ENCODE measurements around the gene SLC7A6. TPM values are rescaled to one million over a fixed set of nuclear protein-coding genes. Genes with fewer than 3 reads are reported as not detected.

SLC7A6 gene
- total and polyA plus RNA-seq, 9 donors = 6.0 to 11.2 (median 7.5) TPM

GRCh38 chr16:68234188-68235107, 29.9 kb upstream of the SLC7A6 start:
- H3K9me3 ChIP-seq (replicated peaks; ENCODE audit: control insufficient read depth, low read depth, low read length) = no peaks in the 10 kb centered on the region
- H3K4me1 ChIP-seq (ENCODE audit: control insufficient read depth, insufficient read depth, low read length) = peaks cover 28% of the 10 kb centered on the region
- H3K36me3 ChIP-seq (ENCODE audit: control insufficient read depth, insufficient read depth, low read length) = peaks cover 17% of the 10 kb centered on the region
- H3K4me3 ChIP-seq (ENCODE audit: low read length) = no peak overlapping the region
- H3K27ac ChIP-seq (ENCODE audit: low read length) = no peak overlapping the region
- peaks cover 35% of the 10 kb centered on the region for H3K27me3 ChIP-seq (ENCODE audit: control insufficient read depth, insufficient read depth, low read length)
- peak; percentile 36 for DNase-seq
- WGBS (ENCODE audit: insufficient coverage) = 57% methylated on average over 5 of the region's 13 CpGs

DNA sequence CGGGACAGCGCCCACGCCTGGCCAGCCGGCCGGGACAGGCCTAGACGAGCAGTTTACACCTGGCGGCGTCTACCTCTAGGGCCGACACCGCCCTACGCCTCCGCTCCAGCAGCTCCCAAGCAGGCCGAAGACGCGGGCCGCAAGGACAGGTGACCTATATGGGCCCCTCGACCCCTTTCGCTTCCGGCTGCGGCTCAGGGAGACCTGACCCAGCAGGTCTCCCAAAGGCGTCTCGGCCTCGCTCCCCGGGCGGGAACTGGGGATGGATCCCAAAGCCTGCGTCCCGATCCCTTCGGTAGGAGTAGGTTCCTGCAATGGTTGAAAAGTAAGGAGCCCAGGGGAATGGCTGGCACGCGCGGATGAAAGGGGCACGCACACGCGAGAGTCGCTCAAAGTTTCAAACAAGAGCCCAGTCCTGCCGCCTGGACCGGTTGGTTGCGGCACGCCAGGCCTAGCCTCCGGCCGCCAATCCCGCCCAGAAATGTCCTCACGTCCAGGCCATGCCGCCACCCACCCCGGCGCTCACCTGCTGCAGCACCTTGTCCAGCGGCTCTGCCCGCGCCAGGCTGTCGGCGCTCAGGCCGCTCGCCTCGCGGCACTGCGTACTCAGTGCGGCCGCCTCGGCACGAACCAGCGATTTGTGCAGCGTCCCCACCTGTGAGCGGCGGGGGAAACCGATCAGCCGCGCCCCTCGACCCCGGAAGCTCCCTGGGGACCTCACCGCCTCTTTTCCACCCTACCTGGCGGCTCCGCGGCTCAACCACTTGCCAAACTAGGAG, 29.0 kb upstream of the SLC7A6 start:
- peaks cover 35% of the 10 kb centered on the region for H3K4me1 ChIP-seq (ENCODE audit: control insufficient read depth, insufficient read depth, low read length)
- peaks cover 38% of the 10 kb centered on the region for H3K27me3 ChIP-seq (ENCODE audit: control insufficient read depth, insufficient read depth, low read length)
- peaks cover 12% of the 10 kb centered on the region for H3K36me3 ChIP-seq (ENCODE audit: control insufficient read depth, insufficient read depth, low read length)
- no peak overlapping the region for H3K27ac ChIP-seq (ENCODE audit: low read length)
- 16% methylated on average over 73 of the region's 73 CpGs for WGBS (ENCODE audit: insufficient coverage)
- H3K4me3 ChIP-seq (ENCODE audit: low read length) = no peak overlapping the region
- no peaks in the 10 kb centered on the region for H3K9me3 ChIP-seq (replicated peaks; ENCODE audit: control insufficient read depth, low read depth, low read length)
- DNase-seq = peak; percentile 24

DNA sequence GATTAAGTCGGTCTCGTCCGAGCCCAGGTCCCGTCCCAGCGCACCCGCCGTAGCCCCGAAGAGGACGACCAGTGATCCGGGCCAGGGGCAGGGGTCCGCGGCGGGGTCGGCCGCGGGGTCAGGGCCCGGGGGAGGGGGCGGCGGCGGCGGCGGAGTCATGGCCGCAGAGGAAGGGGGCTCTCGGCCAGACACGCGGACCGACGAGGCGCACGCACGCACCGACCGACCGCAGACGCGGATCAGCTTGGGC, 28.5 kb upstream of the SLC7A6 start, which contains the start of gene ESRP2:
TSS of gene ESRP2 (minus strand) at position 241 of the 250 bp plus-strand sequence. CDS start at position 159, 82 bp downstream.
- peaks cover 35% of the 10 kb centered on the region for H3K4me1 ChIP-seq (ENCODE audit: control insufficient read depth, insufficient read depth, low read length)
- no peak for DNase-seq
- peaks cover 10% of the 10 kb centered on the region for H3K36me3 ChIP-seq (ENCODE audit: control insufficient read depth, insufficient read depth, low read length)
- H3K9me3 ChIP-seq (replicated peaks; ENCODE audit: control insufficient read depth, low read depth, low read length) = no peaks in the 10 kb centered on the region
- under 1% methylated on average over 36 of the region's 36 CpGs for WGBS (ENCODE audit: insufficient coverage)
- peak within 1 kb of the TSS; percentile 57 for H3K27ac ChIP-seq (ENCODE audit: low read length)
- H3K27me3 ChIP-seq (ENCODE audit: control insufficient read depth, insufficient read depth, low read length) = peaks cover 38% of the 10 kb centered on the region
- H3K4me3 ChIP-seq (ENCODE audit: low read length) = peak within 1 kb of the TSS; percentile 66

DNA sequence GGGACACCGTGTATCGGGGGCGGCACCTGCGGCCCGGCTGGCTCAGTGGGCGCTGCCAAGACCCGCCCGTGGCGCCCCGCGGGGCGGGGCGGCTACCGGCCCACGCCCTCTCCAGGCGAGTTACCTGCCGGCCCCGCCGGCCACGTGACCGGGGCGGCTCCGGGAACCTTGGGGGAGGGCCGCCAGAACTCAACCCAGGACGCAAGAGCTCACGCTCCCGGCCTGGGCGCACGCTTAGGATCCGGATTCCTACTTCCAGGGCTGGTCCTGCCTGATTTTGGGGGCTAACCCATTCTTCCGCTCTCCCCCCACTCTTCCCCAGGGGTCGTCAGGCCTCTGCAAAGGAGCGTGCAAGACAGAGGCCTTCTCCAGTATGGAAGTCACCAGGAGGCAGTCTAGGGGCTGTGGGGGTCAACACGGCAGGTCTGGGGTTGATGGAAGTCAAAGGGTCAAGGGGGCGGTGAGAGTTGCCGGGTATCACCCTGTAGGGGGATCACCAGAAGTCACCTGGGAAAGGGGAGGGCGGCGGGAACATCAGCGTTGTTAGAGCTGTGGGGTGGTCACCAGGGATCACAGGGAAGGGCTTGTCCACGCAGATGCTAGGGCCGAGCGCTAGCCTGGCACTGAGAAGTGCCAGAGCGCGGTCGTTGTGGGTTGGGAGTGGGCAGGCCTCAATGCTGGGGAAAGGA, 28.0 kb upstream of the SLC7A6 start:
- H3K9me3 ChIP-seq (replicated peaks; ENCODE audit: control insufficient read depth, low read depth, low read length) = no peaks in the 10 kb centered on the region
- DNase-seq = no peak
- 5% methylated on average over 39 of the region's 45 CpGs for WGBS (ENCODE audit: insufficient coverage)
- no peak overlapping the region for H3K27ac ChIP-seq (ENCODE audit: low read length)
- peaks cover 35% of the 10 kb centered on the region for H3K4me1 ChIP-seq (ENCODE audit: control insufficient read depth, insufficient read depth, low read length)
- H3K4me3 ChIP-seq (ENCODE audit: low read length) = peak overlapping the region; percentile 66
- H3K36me3 ChIP-seq (ENCODE audit: control insufficient read depth, insufficient read depth, low read length) = peaks cover 5% of the 10 kb centered on the region
- peaks cover 38% of the 10 kb centered on the region for H3K27me3 ChIP-seq (ENCODE audit: control insufficient read depth, insufficient read depth, low read length)

DNA sequence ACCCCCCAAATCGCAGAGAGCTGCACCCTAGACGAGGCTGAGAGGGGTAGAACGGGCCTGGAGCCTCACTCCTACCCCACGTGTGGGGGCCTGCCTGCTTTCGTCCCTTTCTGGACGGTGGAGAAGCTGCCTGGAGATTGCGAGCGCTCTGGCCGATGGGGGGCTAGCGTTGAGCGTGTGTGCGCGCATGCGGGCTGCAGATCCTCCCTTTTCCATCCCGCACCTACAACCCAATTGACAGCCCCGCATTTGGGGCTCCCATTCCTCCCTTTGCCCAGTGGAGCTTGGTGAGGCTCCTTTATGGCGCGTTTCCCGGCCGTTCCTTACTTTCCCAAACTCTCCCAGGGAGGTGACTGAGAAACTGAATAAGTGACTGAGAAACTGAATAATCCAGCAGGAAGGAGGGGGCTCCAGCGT, 27.5 kb upstream of the SLC7A6 start:
- peaks cover 35% of the 10 kb centered on the region for H3K4me1 ChIP-seq (ENCODE audit: control insufficient read depth, insufficient read depth, low read length)
- peaks cover 38% of the 10 kb centered on the region for H3K27me3 ChIP-seq (ENCODE audit: control insufficient read depth, insufficient read depth, low read length)
- 3% methylated on average over 16 of the region's 21 CpGs for WGBS (ENCODE audit: insufficient coverage)
- no peak for DNase-seq
- H3K9me3 ChIP-seq (replicated peaks; ENCODE audit: control insufficient read depth, low read depth, low read length) = no peaks in the 10 kb centered on the region
- peaks cover 3% of the 10 kb centered on the region for H3K36me3 ChIP-seq (ENCODE audit: control insufficient read depth, insufficient read depth, low read length)
- peak overlapping the region; percentile 57 for H3K27ac ChIP-seq (ENCODE audit: low read length)
- H3K4me3 ChIP-seq (ENCODE audit: low read length) = peak overlapping the region; percentile 66

- peaks cover 35% of the 10 kb centered on the region for H3K4me1 ChIP-seq (ENCODE audit: control insufficient read depth, insufficient read depth, low read length)
- WGBS (ENCODE audit: insufficient coverage) = under 1% methylated on average over 70 of the region's 72 CpGs
Observed at GRCh38 chr16:68237243-68238028, 26.9 kb upstream of the SLC7A6 start.

DNA sequence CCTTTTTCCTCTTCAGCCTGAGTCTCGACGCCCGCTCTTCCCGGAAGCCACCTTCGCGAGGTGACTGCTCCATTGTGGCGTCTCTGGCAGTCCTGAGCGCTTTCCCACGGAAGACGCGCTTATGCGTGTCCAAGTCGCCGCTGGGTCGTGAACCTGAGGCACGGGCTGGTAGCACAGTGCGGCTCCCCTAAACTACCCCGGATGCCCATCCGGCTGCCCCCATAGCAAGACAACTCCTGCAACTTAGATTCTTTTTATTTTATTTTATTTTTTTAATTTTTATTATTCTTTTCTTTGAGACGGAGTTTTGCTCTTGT, 26.3 kb upstream of the SLC7A6 start:
- Histone ChIP-seq H3K9me3 (replicated peaks; ENCODE audit: control insufficient read depth, low read depth, low read length) (no peaks in the 10 kb centered on the region), H3K27ac (ENCODE audit: low read length) (peak overlapping the region; percentile 60), H3K36me3 (ENCODE audit: control insufficient read depth, insufficient read depth, low read length) (no peaks in the 10 kb centered on the region), H3K4me3 (ENCODE audit: low read length) (peak overlapping the region; percentile 66), H3K4me1 (ENCODE audit: control insufficient read depth, insufficient read depth, low read length) (peaks cover 35% of the 10 kb centered on the region), H3K27me3 (ENCODE audit: control insufficient read depth, insufficient read depth, low read length) (peaks cover 38% of the 10 kb centered on the region)
- no peak for DNase-seq
- 2% methylated on average over 12 of the region's 20 CpGs for WGBS (ENCODE audit: insufficient coverage)

More at GRCh38 chr16:68237243-68238028, 26.9 kb upstream of the SLC7A6 start:
- Histone ChIP-seq H3K4me3 (ENCODE audit: low read length) (peak overlapping the region; percentile 66), H3K36me3 (ENCODE audit: control insufficient read depth, insufficient read depth, low read length) (no peaks in the 10 kb centered on the region), H3K27ac (ENCODE audit: low read length) (peak overlapping the region; percentile 60), H3K27me3 (ENCODE audit: control insufficient read depth, insufficient read depth, low read length) (peaks cover 38% of the 10 kb centered on the region), H3K9me3 (replicated peaks; ENCODE audit: control insufficient read depth, low read depth, low read length) (no peaks in the 10 kb centered on the region)
- DNase-seq = peak; percentile 98

DNA sequence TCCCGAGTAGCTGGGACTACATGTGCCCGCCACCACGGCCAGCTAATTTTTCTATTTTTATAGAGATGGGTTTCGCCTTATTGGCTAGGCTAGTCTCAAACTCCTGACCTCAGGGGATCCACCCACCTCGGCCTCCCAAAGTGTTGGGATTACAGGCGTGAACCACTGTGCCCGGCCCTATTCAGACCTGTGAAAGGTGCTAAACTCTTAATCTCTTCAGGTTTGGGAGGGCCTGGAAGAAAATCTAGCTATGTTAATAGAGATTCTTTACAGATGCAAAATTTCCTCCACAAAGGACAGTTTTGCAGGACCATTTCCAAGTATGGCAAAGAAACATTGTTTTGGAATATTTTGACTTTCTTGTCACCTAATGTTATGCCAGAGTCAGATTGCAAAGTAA, 22.2 kb upstream of the SLC7A6 start:
- Histone ChIP-seq H3K4me1 (ENCODE audit: control insufficient read depth, insufficient read depth, low read length) (peaks cover 38% of the 10 kb centered on the region), H3K9me3 (replicated peaks; ENCODE audit: control insufficient read depth, low read depth, low read length) (no peaks in the 10 kb centered on the region), H3K27me3 (ENCODE audit: control insufficient read depth, insufficient read depth, low read length) (peaks cover 7% of the 10 kb centered on the region), H3K27ac (ENCODE audit: low read length) (no peak overlapping the region), H3K4me3 (ENCODE audit: low read length) (no peak overlapping the region), H3K36me3 (ENCODE audit: control insufficient read depth, insufficient read depth, low read length) (no peaks in the 10 kb centered on the region)
- WGBS (ENCODE audit: insufficient coverage) = 92% methylated on average over 4 of the region's 7 CpGs
- no peak for DNase-seq

GRCh38 chr16:68242926-68243858, 21.1 kb upstream of the SLC7A6 start:
- Histone ChIP-seq H3K36me3 (ENCODE audit: control insufficient read depth, insufficient read depth, low read length) (no peaks in the 10 kb centered on the region), H3K9me3 (replicated peaks; ENCODE audit: control insufficient read depth, low read depth, low read length) (no peaks in the 10 kb centered on the region), H3K4me1 (ENCODE audit: control insufficient read depth, insufficient read depth, low read length) (peaks cover 42% of the 10 kb centered on the region), H3K27me3 (ENCODE audit: control insufficient read depth, insufficient read depth, low read length) (peaks cover 3% of the 10 kb centered on the region), H3K27ac (ENCODE audit: low read length) (no peak overlapping the region), H3K4me3 (ENCODE audit: low read length) (no peak overlapping the region)
- 70% methylated on average over 7 of the region's 9 CpGs for WGBS (ENCODE audit: insufficient coverage)
- DNase-seq = no peak

Measured in muscle of leg (tissue), 11 donors.